VCaP (cell line): Measurements from ENCODE around the gene KISS1R.

Source experiments
- H3K27ac ChIP-seq: fragments of 450-650 bp; 2 replicates; pipeline ENCODE4 v1.5.1; 2017
- CTCF ChIP-seq: fragments of 450-650 bp; conservative IDR thresholded peaks from 2 replicates; pipeline ENCODE4 v1.5.1; 2017; ENCODE audit warnings: mild to moderate bottlenecking, moderate library complexity

Gene KISS1R

GRCh38 chr19:900302-901111, 16.6 kb upstream of the KISS1R start:
- no peak for TF ChIP-seq CTCF
- H3K27ac ChIP-seq = no peak overlapping the region

GRCh38 chr19:901216-902092, 15.7 kb upstream of the KISS1R start:
- H3K27ac ChIP-seq = no peak overlapping the region
- no peak for TF ChIP-seq CTCF

GRCh38 chr19:902093-902370, 15.1 kb upstream of the KISS1R start:
- H3K27ac ChIP-seq = no peak overlapping the region
- TF ChIP-seq CTCF = no peak

- no peak for TF ChIP-seq CTCF
- H3K27ac ChIP-seq = no peak overlapping the region
Observed at GRCh38 chr19:902446-903226, 14.5 kb upstream of the KISS1R start.

- H3K27ac ChIP-seq = no peak overlapping the region
- no peak for TF ChIP-seq CTCF
Observed at GRCh38 chr19:903266-903797, 13.8 kb upstream of the KISS1R start.

- H3K27ac ChIP-seq = no peak overlapping the region
- TF ChIP-seq CTCF = no peak
Observed at GRCh38 chr19:904545-904944, 12.6 kb upstream of the KISS1R start.

GRCh38 chr19:906480-906879, 10.7 kb upstream of the KISS1R start:
- H3K27ac ChIP-seq = no peak overlapping the region
- no peak for TF ChIP-seq CTCF
